Mesendoderm (in vitro differentiated cells): Measurements from ENCODE around the gene GPC1.

Experiments used
- DNase-seq: peaks from one replicate; pipeline ENCODE4 v3.0.0; 2013
- H2AK5ac ChIP-seq: 2 replicates; pipeline ENCODE4 v1.6.1; 2013; ENCODE audit warnings: low read length, inconsistent platforms
- H2BK120ac ChIP-seq: 2 replicates; pipeline ENCODE4 v1.6.1; 2013; ENCODE audit warnings: low read depth, mild to moderate bottlenecking, low read length, moderate library complexity, mixed read lengths
- H2BK15ac ChIP-seq: replicated peaks from 2 replicates; pipeline ENCODE4 v1.6.1; 2013; ENCODE audit warnings: low read depth, mild to moderate bottlenecking, moderate library complexity
- H2BK5ac ChIP-seq: 2 replicates; pipeline ENCODE4 v1.6.1; 2013; ENCODE audit warnings: low read length, inconsistent platforms
- H3K18ac ChIP-seq: 2 replicates; pipeline ENCODE4 v1.6.1; 2013; ENCODE audit warnings: mild to moderate bottlenecking, low read length, mixed read lengths
- H3K23ac ChIP-seq: one replicate; pipeline ENCODE4 v1.6.1; 2013; ENCODE audit warnings: low read length
- H3K27ac ChIP-seq: 2 replicates; pipeline ENCODE4 v1.5.1; 2013; ENCODE audit warnings: low read depth, mild to moderate bottlenecking, inconsistent platforms, low read length, moderate library complexity
- H3K27me3 ChIP-seq: 2 replicates; pipeline ENCODE4 v1.6.1; 2013; ENCODE audit warnings: low read length, control low read depth, mild to moderate bottlenecking, inconsistent platforms; ENCODE audit not compliant: insufficient read depth, poor library complexity
- H3K36me3 ChIP-seq: 2 replicates; pipeline ENCODE4 v1.6.1; 2013; ENCODE audit warnings: low read length, inconsistent platforms; ENCODE audit not compliant: control insufficient read depth, insufficient read depth
- H3K4ac ChIP-seq: one replicate; pipeline ENCODE4 v1.6.1; 2013; ENCODE audit warnings: low read depth, mild to moderate bottlenecking, low read length, moderate library complexity
- H3K4me1 ChIP-seq: 2 replicates; pipeline ENCODE4 v1.6.1; 2013; ENCODE audit warnings: low read depth, low read length, inconsistent platforms; ENCODE audit not compliant: control insufficient read depth
- H3K4me2 ChIP-seq: 2 replicates; pipeline ENCODE4 v1.6.1; 2013; ENCODE audit warnings: low read length
- H3K4me3 ChIP-seq: 2 replicates; pipeline ENCODE4 v1.5.1; 2013; ENCODE audit warnings: mild to moderate bottlenecking, low read length
- H3K56ac ChIP-seq: one replicate; pipeline ENCODE4 v1.6.1; 2013; ENCODE audit warnings: low read length
- H3K79me1 ChIP-seq: 2 replicates; pipeline ENCODE4 v1.6.1; 2013; ENCODE audit warnings: low read length, inconsistent platforms
- H3K79me2 ChIP-seq: 2 replicates; pipeline ENCODE4 v1.6.1; 2013; ENCODE audit warnings: mild to moderate bottlenecking, low read length; ENCODE audit not compliant: control insufficient read depth, insufficient read depth
- H3K9ac ChIP-seq: 2 replicates; pipeline ENCODE4 v1.6.1; 2013; ENCODE audit warnings: low read length, inconsistent platforms
- H4K5ac ChIP-seq: one replicate; pipeline ENCODE4 v1.6.1; 2013; ENCODE audit warnings: low read length
- H4K8ac ChIP-seq: one replicate; pipeline ENCODE4 v1.6.1; 2013; ENCODE audit warnings: low read depth, mild to moderate bottlenecking, control low read depth, low read length, moderate library complexity
- WGBS: extraction: QIAGEN DNeasy Blood & Tissue Kit; methylation state at CpG from one replicate; pipeline ENCODE4 v1.1.7; 2013; ENCODE audit warnings: low lambda C conversion rate, missing lambda C conversion rate; ENCODE audit not compliant: insufficient coverage; ENCODE audit errors: extremely low coverage; 5-methylcytosine and 5-hydroxymethylcytosine counted together

GPC1 gene

DNA sequence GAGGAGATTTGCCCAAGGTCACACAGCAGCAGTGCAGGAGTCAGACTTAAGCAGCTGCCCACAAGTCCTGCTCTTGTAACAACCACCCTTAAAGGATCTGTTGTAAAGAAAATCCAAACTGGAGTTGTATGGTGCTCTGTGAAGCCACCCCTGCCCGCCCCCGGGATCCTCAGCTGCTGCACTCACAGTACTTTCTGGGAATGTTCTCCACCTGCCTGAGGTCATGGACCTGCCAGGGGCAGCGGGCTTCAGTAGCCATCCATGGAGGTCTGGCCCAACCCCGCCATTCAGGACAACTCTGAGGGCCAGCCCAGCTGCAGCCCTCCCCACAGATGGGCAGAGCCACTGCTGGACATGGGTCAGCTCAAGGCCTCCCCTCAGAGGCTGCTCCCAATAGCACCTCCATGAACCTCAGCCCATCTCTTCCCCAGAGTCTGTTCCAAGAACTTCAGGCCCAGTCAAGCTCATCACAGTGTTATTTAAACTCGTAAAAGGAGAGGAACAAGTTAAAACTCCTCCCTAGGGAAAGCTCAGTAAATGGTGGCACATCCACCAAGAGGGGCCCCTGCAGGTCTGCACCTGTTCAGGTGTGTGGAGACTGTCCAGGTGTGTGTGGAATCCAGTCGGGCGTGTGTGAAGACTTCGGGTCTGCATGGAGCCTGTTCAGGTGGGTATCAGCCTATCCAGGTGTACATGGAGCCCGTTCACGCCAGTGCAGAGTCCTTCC, 39.4 kb upstream of the GPC1 start:
- Histone ChIP-seq H3K4me2 (no peak overlapping the region), H4K8ac (no peak overlapping the region), H2BK120ac (no peak overlapping the region), H3K27me3 (no peaks in the 10 kb centered on the region), H3K9ac (no peak overlapping the region), H3K23ac (no peak overlapping the region), H3K4me1 (no peaks in the 10 kb centered on the region), H4K5ac (no peak overlapping the region), H3K36me3 (no peaks in the 10 kb centered on the region), H3K18ac (no peak overlapping the region), H2BK15ac (no peak overlapping the region), H3K79me2 (no peaks in the 10 kb centered on the region), H3K56ac (no peak overlapping the region), H3K4me3 (no peak overlapping the region), H3K27ac (no peak overlapping the region), H2AK5ac (no peak overlapping the region), H3K4ac (no peak overlapping the region), H3K79me1 (no peaks in the 10 kb centered on the region), H2BK5ac (no peak overlapping the region)
- WGBS = no CpG with 5 or more reads among the region's 10 CpGs
- DNase-seq = no peak

DNA sequence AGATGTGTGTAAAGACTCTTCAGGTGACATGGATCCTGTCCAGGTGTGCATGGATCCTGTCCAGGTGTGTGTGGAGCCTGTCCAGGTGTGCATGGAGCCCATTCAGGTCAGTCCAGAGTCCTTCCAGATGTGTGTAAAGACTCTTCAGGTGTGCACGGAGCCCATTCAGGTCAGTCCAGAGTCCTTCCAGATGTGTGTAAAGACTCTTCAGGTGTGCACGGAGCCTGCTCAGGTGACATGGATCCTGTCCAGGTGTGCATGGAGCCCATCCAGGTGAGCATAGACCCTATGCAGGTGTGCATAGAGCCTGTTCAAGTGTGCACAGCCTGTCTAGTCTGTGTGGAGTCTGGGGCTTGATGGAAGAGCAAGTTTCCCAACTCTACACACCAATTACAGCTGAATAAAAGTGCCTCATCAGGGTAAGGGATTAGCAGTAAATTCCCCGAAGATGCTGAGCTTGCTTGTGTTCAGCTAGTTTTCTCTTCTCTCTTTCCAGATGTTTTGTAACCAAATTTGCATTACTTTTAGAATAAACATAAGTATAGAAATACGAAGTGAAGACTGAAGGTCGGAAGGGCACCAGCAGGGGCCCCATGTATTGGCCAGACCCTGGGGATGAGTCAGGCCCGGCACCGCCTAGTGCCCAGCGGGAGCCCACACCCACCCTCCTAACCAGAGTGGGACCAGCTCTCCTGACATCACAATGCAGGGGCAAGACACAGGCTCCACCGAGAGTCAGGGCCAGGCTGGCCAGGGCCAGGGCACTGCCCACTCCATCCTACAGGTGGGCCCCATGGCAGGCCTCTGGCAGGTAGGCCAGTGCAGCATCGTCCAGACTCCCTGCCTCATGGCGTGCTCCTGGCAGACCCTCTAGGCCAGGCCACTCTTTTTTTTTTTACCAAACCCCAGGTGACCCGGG, 38.6 kb upstream of the GPC1 start:
- no peak overlapping the region for H3K23ac ChIP-seq
- no peaks in the 10 kb centered on the region for H3K79me2 ChIP-seq
- H4K8ac ChIP-seq = no peak overlapping the region
- H2BK15ac ChIP-seq = no peak overlapping the region
- no peak overlapping the region for H3K4me2 ChIP-seq
- no peak overlapping the region for H2BK120ac ChIP-seq
- H3K4me3 ChIP-seq = no peak overlapping the region
- H3K18ac ChIP-seq = no peak overlapping the region
- H3K27ac ChIP-seq = no peak overlapping the region
- no peak overlapping the region for H4K5ac ChIP-seq
- no peak overlapping the region for H3K9ac ChIP-seq
- no peaks in the 10 kb centered on the region for H3K36me3 ChIP-seq
- no peak for DNase-seq
- WGBS = no CpG with 5 or more reads among the region's 12 CpGs
- H2BK5ac ChIP-seq = no peak overlapping the region
- H3K4ac ChIP-seq = no peak overlapping the region
- H3K56ac ChIP-seq = no peak overlapping the region
- no peak overlapping the region for H2AK5ac ChIP-seq
- no peaks in the 10 kb centered on the region for H3K79me1 ChIP-seq
- H3K27me3 ChIP-seq = no peaks in the 10 kb centered on the region
- no peaks in the 10 kb centered on the region for H3K4me1 ChIP-seq

DNA sequence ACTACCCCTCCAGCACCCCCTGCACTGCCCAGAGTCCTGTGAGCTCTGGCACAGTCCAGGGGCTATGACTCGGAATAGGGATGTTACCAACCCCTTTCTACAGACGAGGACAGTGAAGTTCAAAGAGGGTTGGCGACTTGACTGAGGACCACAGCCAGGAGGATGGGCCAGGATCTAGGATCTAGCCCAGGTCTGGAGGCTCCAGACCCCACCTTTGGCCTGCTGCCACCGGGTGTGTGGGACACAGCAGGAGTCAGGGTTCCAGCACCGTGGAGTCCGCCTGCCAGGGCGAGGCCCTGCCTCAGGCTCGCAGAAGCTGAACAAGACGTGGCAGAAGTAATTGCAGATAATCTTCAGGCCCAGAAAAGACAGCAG, 37.9 kb upstream of the GPC1 start:
- DNase-seq = no peak
- H3K4me1 ChIP-seq = no peaks in the 10 kb centered on the region
- H2BK15ac ChIP-seq = no peak overlapping the region
- no peak overlapping the region for H4K5ac ChIP-seq
- H3K4ac ChIP-seq = no peak overlapping the region
- H3K23ac ChIP-seq = no peak overlapping the region
- H2BK120ac ChIP-seq = no peak overlapping the region
- H3K9ac ChIP-seq = no peak overlapping the region
- no peak overlapping the region for H3K4me2 ChIP-seq
- H2BK5ac ChIP-seq = no peak overlapping the region
- no peaks in the 10 kb centered on the region for H3K79me2 ChIP-seq
- no peak overlapping the region for H2AK5ac ChIP-seq
- no peak overlapping the region for H3K27ac ChIP-seq
- no peaks in the 10 kb centered on the region for H3K27me3 ChIP-seq
- no peaks in the 10 kb centered on the region for H3K36me3 ChIP-seq
- H3K18ac ChIP-seq = no peak overlapping the region
- H3K4me3 ChIP-seq = no peak overlapping the region
- no peak overlapping the region for H3K56ac ChIP-seq
- H4K8ac ChIP-seq = no peak overlapping the region
- no peaks in the 10 kb centered on the region for H3K79me1 ChIP-seq
- no CpG with 5 or more reads among the region's 9 CpGs for WGBS

DNA sequence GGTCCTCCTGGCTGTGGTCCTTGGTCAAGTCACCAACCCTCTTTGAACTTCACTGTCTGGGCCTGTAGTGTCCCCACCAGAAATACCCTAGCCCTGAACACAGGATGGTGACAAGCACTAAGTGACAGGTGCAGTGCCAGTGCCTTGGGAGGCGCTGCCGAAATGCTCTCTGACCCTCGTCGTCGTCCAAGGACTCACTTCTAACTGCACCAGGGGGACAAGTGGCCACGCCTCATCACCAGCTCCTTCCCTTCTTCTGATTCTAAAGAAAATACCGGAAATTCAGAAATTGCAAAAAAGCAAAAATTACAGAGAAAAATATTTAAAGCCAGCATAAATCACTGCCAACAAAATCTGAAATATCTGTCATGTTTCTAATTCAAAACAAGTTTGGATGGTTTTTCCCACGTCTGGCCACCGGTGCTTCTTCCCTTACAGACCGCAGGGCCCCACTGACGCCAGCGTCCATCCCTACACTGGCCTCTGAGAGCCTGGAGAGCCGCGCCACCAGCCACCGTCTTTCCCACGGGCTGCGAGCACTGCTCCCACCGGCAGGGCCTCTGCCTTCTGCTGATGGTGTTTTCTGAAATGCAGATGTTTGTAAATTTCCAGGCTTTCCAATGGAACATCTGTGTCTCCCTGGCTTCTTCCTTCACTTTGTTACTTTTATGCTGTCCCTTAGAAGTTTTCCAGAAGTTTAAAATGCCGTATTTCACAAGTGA, 37.4 kb upstream of the GPC1 start:
- no peak overlapping the region for H2AK5ac ChIP-seq
- H4K5ac ChIP-seq = no peak overlapping the region
- H2BK5ac ChIP-seq = no peak overlapping the region
- no peak overlapping the region for H3K56ac ChIP-seq
- no CpG with 5 or more reads among the region's 19 CpGs for WGBS
- no peak overlapping the region for H2BK120ac ChIP-seq
- H3K18ac ChIP-seq = no peak overlapping the region
- no peaks in the 10 kb centered on the region for H3K79me1 ChIP-seq
- no peak overlapping the region for H2BK15ac ChIP-seq
- no peaks in the 10 kb centered on the region for H3K4me1 ChIP-seq
- no peak overlapping the region for H3K9ac ChIP-seq
- no peak for DNase-seq
- no peaks in the 10 kb centered on the region for H3K79me2 ChIP-seq
- no peak overlapping the region for H3K4ac ChIP-seq
- H3K23ac ChIP-seq = no peak overlapping the region
- H3K4me2 ChIP-seq = no peak overlapping the region
- H3K27me3 ChIP-seq = no peaks in the 10 kb centered on the region
- H3K27ac ChIP-seq = no peak overlapping the region
- H4K8ac ChIP-seq = no peak overlapping the region
- no peak overlapping the region for H3K4me3 ChIP-seq
- H3K36me3 ChIP-seq = no peaks in the 10 kb centered on the region

DNA sequence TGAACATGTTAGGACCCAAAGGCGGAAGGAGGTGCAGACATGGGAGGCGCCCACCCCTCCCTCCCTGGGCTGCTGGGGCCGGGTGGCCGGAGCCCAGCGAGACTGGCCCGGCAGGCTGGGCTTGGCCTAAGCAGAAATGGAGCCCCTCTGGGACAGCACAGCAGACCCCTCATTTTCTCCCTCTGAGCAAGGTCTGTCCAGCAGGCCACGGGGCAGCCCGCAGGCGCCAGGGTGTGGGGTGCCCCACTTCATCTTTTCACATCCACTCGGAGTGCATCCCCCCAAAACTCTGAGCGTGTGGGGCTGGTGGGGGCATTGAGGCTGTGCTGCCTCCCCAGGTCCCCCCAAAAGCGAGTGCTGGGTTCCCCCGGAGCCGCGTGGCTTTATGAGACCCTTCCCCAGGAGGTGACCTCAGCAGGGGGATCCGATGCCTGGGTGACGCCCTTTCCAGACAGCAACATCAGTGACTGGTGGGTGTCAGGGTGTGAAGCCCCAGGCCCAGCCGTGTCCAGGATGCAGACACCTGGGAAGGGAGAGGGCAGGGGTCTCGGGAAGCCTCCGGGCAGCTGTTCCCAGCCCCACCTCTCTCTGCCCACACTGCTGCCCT, 36.7 kb upstream of the GPC1 start:
- H3K27ac ChIP-seq = no peak overlapping the region
- H3K4ac ChIP-seq = no peak overlapping the region
- no CpG with 5 or more reads among the region's 20 CpGs for WGBS
- no peaks in the 10 kb centered on the region for H3K27me3 ChIP-seq
- no peaks in the 10 kb centered on the region for H3K79me2 ChIP-seq
- no peaks in the 10 kb centered on the region for H3K79me1 ChIP-seq
- H3K4me3 ChIP-seq = no peak overlapping the region
- H4K5ac ChIP-seq = no peak overlapping the region
- H3K9ac ChIP-seq = no peak overlapping the region
- H3K4me2 ChIP-seq = no peak overlapping the region
- no peak overlapping the region for H2AK5ac ChIP-seq
- H3K18ac ChIP-seq = no peak overlapping the region
- no peak overlapping the region for H3K56ac ChIP-seq
- H3K36me3 ChIP-seq = no peaks in the 10 kb centered on the region
- no peak overlapping the region for H2BK120ac ChIP-seq
- no peak overlapping the region for H2BK5ac ChIP-seq
- H3K4me1 ChIP-seq = no peaks in the 10 kb centered on the region
- H4K8ac ChIP-seq = no peak overlapping the region
- DNase-seq = no peak
- H3K23ac ChIP-seq = no peak overlapping the region
- no peak overlapping the region for H2BK15ac ChIP-seq
